Caco-2 (cell line): Measurements from ENCODE around the gene CYP2W1. TPM values are rescaled to one million over a fixed set of nuclear protein-coding genes. Genes with fewer than 3 reads are reported as not detected.

Source experiments
- BruUV-seq: library from RNA; stranded (reverse); fragments of 400-500 nt; replicated peaks from 2 replicates; lab custom pipeline; 2021; lab: Mats Ljungman, UMichigan
- CTCF ChIA-PET: fragments of 300-600 bp; sonication (Branson Sonifier 250); formaldehyde crosslinking; loops from one replicate; lab custom pipeline; 2022; ENCODE audit warnings: antibody characterized with exemption; lab: Charles Lee
- POLR2A ChIA-PET: fragments of 300-600 bp; sonication (Branson Sonifier 250); formaldehyde crosslinking; loops from one replicate; lab custom pipeline; 2022; ENCODE audit warnings: antibody characterized with exemption; lab: Charles Lee
- DNase-seq, 2 experiments: peaks; one replicate each; pipeline versions ENCODE4 v3.0.0 to v3.0.0-alpha.2; 2020 to 2022
- H3K27me3 ChIP-seq: replicated peaks from 2 replicates; pipeline ENCODE4 v1.6.0; 2011; ENCODE audit warnings: low read length; ENCODE audit not compliant: control insufficient read depth, insufficient read depth
- H3K36me3 ChIP-seq: 2 replicates; pipeline ENCODE4 v1.5.1; 2011; ENCODE audit warnings: low read length; ENCODE audit not compliant: control insufficient read depth, insufficient read depth
- H3K4me1 ChIP-seq: fragments of 250-450 bp; sonication (Bioruptor Pico); 2 replicates; pipeline ENCODE4 v1.5.1; 2020; ENCODE audit warnings: mild to moderate bottlenecking
- H3K4me3 ChIP-seq: 2 replicates; pipeline ENCODE4 v1.5.1; 2011; ENCODE audit warnings: low read depth, mild to moderate bottlenecking, control low read depth, low read length
- H3K9me3 ChIP-seq: fragments of 250-450 bp; sonication (Bioruptor Pico); 2 replicates; pipeline ENCODE4 v1.5.1; 2020; ENCODE audit warnings: mild to moderate bottlenecking, moderate library complexity
- H3K27ac Mint-ChIP-seq: one replicate; pipeline ENCODE4 v1.8.0; 2022; ENCODE audit warnings: mixed read lengths; ENCODE audit not compliant: unreplicated experiment
- H3K27me3 Mint-ChIP-seq: one replicate; pipeline ENCODE4 v1.8.0; 2022; ENCODE audit warnings: mixed read lengths; ENCODE audit not compliant: insufficient read depth, unreplicated experiment
- H3K36me3 Mint-ChIP-seq: one replicate; pipeline ENCODE4 v1.8.0; 2022; ENCODE audit warnings: mild to moderate bottlenecking, mixed read lengths; ENCODE audit not compliant: insufficient read depth, unreplicated experiment
- H3K4me1 Mint-ChIP-seq: one replicate; pipeline ENCODE4 v1.8.0; 2022; ENCODE audit warnings: low read depth, mixed read lengths; ENCODE audit not compliant: unreplicated experiment
- H3K4me3 Mint-ChIP-seq: one replicate; pipeline ENCODE4 v1.8.0; 2022; ENCODE audit warnings: mild to moderate bottlenecking, moderate library complexity, mixed read lengths; ENCODE audit not compliant: unreplicated experiment
- H3K9me3 Mint-ChIP-seq: one replicate; pipeline ENCODE4 v1.8.0; 2022; ENCODE audit warnings: mixed read lengths; ENCODE audit not compliant: unreplicated experiment
- CTCF ChIP-seq, 2 experiments: fragments of 200-600 bp in 1 of 2; IDR thresholded peaks; 1 replicate in 1 of 2; 2 replicates in 1 of 2; pipeline versions ENCODE4 v1.5.1 to v1.8.0; 2011 to 2022; ENCODE audit warnings: antibody characterized with exemption in 1 of 2, control low read depth in 1 of 2, inconsistent platforms in 1 of 2, low read depth in 1 of 2, low read length in 1 of 2, mild to moderate bottlenecking in 1 of 2, moderate library complexity in 1 of 2; ENCODE audit not compliant: insufficient read depth in 1 of 2, severe bottlenecking in 1 of 2, unreplicated experiment in 1 of 2
- intact Hi-C: fragments of 100-400 bp; cut with micrococcal nuclease; formaldehyde crosslinking; loops from one replicate; pipeline ENCODE4 v1.10.0; 2022; ENCODE audit not compliant: unreplicated experiment
- total RNA-seq: library from RNA; stranded (reverse); gene quantifications from 2 replicates; pipeline ENCODE4 v1.2.3, GENCODE V29; 2022

The CYP2W1 gene
- total RNA-seq, 1 experiment from 2014 or later = 24.0 TPM

- Mint-ChIP-seq H3K27me3 (no peaks in the 10 kb centered on the region), H3K9me3 (no peaks in the 10 kb centered on the region), H3K4me3 (no peak overlapping the region), H3K36me3 (peaks cover 45% of the 10 kb centered on the region), H3K27ac (no peak overlapping the region), H3K4me1 (no peaks in the 10 kb centered on the region)
- H3K9me3 ChIP-seq = peaks cover 3% of the 10 kb centered on the region; the same call in 1 of the 2 replicates
- TF ChIP-seq CTCF (IDR thresholded peaks at IDR 0.05; ENCODE audit: insufficient read depth in 1 of 2, low read depth in 1 of 2, low read length in 1 of 2, severe bottlenecking in 1 of 2, unreplicated experiment in 1 of 2) = no peak
- no peaks in the 10 kb centered on the region for H3K27me3 ChIP-seq
- intact Hi-C loops = no loop called here
- no peak for DNase-seq
- H3K4me3 ChIP-seq = no peak overlapping the region
- H3K4me1 ChIP-seq = no peaks in the 10 kb centered on the region
- ChIA-PET CTCF (no interaction called here), POLR2A (interaction anchor here (0.7 kb wide), 1 partner anchor 11 kb away, joined by 5 read pairs; no protein-coding TSS in a partner anchor)
- H3K36me3 ChIP-seq = no peaks in the 10 kb centered on the region; the same call in 1 of the 2 replicates
- BruUV-seq = no TSS peak
Measured at GRCh38 chr7:962401-963081, 20.4 kb upstream of the CYP2W1 start.

GRCh38 chr7:963236-964078 is 19.5 kb upstream of the CYP2W1 start:
- no peaks in the 10 kb centered on the region; the same call in 1 of the 2 replicates for H3K36me3 ChIP-seq
- no peak overlapping the region for H3K4me3 Mint-ChIP-seq
- no peak overlapping the region for H3K4me3 ChIP-seq

More at GRCh38 chr7:963236-964078, 19.5 kb upstream of the CYP2W1 start:
- no TSS peak for BruUV-seq
- intact Hi-C loops = no loop called here
- Histone ChIP-seq H3K4me1 (no peaks in the 10 kb centered on the region), H3K9me3 (peaks cover 3% of the 10 kb centered on the region; the same call in 1 of the 2 replicates), H3K27me3 (no peaks in the 10 kb centered on the region)
- ChIA-PET CTCF (no interaction called here), POLR2A (interaction anchor here (0.7 kb wide), 1 partner anchor 12 kb away, joined by 5 read pairs; no protein-coding TSS in a partner anchor)
- H3K27me3 Mint-ChIP-seq = no peaks in the 10 kb centered on the region
- no peaks in the 10 kb centered on the region for H3K9me3 Mint-ChIP-seq
- H3K4me1 Mint-ChIP-seq = no peaks in the 10 kb centered on the region
- no peak for DNase-seq
- no peak for TF ChIP-seq CTCF (IDR thresholded peaks at IDR 0.05; ENCODE audit: insufficient read depth in 1 of 2, low read depth in 1 of 2, low read length in 1 of 2, severe bottlenecking in 1 of 2, unreplicated experiment in 1 of 2)
- peaks cover 54% of the 10 kb centered on the region for H3K36me3 Mint-ChIP-seq
- H3K27ac Mint-ChIP-seq = no peak overlapping the region
